ENCODE data around the gene BCHE. TPM values are rescaled to one million over a fixed set of nuclear protein-coding genes. Genes with fewer than 3 reads are reported as not detected.

The BCHE gene
- total and polyA plus RNA-seq, 2 donors (not counting 1 experiment from before 2014, with no cell fraction given): 5.8 to 34.7 TPM

DNA sequence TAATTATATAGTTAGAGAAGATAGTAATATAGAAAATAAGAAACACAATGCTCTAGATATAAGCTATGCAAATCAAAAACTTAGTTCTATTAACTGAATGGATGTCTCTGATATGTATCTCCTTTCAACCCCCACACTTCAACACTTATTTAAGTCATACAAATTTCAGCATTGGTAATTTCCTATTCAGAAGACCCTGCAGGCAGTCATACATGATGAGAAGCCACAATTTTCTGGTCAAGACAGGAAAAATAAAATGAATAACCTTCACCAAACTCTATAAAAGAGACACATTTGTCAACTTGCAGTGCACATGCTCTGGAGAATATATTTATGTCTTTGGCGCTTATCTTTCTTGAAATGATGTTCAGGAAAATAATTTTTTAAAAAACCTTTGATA is 578 bp upstream of the BCHE start:
- Histone ChIP-seq H3K4me3 (replicated peaks in 1 of 4; ENCODE audit: control extremely low read depth in 1 of 4, insufficient read depth in 1 of 4, low read depth in 3 of 4, low read length in 4 of 4) (no peak overlapping the region), H3K27me3 (ENCODE audit: control insufficient read depth, insufficient read depth, low read length) (no peaks in the 10 kb centered on the region), H3K9ac (ENCODE audit: insufficient read depth, low read length) (no peak overlapping the region), H3K4me2 (ENCODE audit: extremely low read depth, insufficient read depth, low read length) (no peak overlapping the region), H4K20me1 (ENCODE audit: control insufficient read depth, extremely low read depth, insufficient read depth, low read length) (no peaks in the 10 kb centered on the region), H2AFZ (ENCODE audit: low read length) (no peak overlapping the region), H3K36me3 (ENCODE audit: control insufficient read depth, insufficient read depth, low read length) (no peaks in the 10 kb centered on the region), H3K9me3 (ENCODE audit: control insufficient read depth, insufficient read depth, low read depth, low read length) (no peaks in the 10 kb centered on the region), H3K27ac (ENCODE audit: insufficient read depth, low read length) (no peak overlapping the region), H3K79me2 (ENCODE audit: control insufficient read depth, insufficient read depth, low read length) (no peaks in the 10 kb centered on the region), H3K4me1 (ENCODE audit: control insufficient read depth, extremely low read depth, insufficient read depth, low read length) (no peaks in the 10 kb centered on the region)
- no peak for DNase-seq (ENCODE audit: low read depth in 2 of 2)
- TF ChIP-seq EZH2 (IDR thresholded peaks at IDR 0.05; ENCODE audit: low read length, missing control alignments): no peak
- TF ChIP-seq, protein P1, sequence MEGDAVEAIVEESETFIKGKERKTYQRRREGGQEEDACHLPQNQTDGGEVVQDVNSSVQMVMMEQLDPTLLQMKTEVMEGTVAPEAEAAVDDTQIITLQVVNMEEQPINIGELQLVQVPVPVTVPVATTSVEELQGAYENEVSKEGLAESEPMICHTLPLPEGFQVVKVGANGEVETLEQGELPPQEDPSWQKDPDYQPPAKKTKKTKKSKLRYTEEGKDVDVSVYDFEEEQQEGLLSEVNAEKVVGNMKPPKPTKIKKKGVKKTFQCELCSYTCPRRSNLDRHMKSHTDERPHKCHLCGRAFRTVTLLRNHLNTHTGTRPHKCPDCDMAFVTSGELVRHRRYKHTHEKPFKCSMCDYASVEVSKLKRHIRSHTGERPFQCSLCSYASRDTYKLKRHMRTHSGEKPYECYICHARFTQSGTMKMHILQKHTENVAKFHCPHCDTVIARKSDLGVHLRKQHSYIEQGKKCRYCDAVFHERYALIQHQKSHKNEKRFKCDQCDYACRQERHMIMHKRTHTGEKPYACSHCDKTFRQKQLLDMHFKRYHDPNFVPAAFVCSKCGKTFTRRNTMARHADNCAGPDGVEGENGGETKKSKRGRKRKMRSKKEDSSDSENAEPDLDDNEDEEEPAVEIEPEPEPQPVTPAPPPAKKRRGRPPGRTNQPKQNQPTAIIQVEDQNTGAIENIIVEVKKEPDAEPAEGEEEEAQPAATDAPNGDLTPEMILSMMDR (conservative IDR thresholded peaks at IDR 0.05 in 1 of 2, IDR thresholded peaks at IDR 0.05 in 1 of 2; ENCODE audit: low read depth in 1 of 2, low read length in 2 of 2): no peak

DNA sequence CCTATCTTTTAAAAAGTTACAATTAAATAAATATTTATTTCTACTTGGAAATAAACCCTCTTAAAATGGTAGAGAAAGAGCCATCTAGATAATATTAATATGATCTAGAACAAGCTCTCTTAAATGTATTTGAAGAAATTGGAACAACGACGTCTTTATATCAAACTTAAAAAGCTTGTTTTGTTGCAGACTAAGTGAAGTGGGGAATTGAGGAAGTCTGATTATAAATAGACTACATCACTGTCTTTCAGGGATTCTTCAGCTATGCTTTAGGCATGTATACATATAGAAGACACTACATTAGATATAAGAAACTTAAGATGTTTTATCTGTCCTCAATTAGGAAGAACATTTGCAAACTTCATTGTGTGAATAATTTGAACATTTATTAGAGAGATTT is 1.8 kb downstream of the BCHE start:
- Histone ChIP-seq H2AFZ (ENCODE audit: low read length) (peak overlapping the region; percentile 32), H3K79me2 (ENCODE audit: control insufficient read depth, insufficient read depth, low read length) (no peaks in the 10 kb centered on the region), H4K20me1 (ENCODE audit: control insufficient read depth, extremely low read depth, insufficient read depth, low read length) (no peaks in the 10 kb centered on the region), H3K4me1 (ENCODE audit: control insufficient read depth, extremely low read depth, insufficient read depth, low read length) (no peaks in the 10 kb centered on the region), H3K4me2 (ENCODE audit: extremely low read depth, insufficient read depth, low read length) (peak overlapping the region; percentile 29), H3K4me3 (replicated peaks in 1 of 4; ENCODE audit: control extremely low read depth in 1 of 4, insufficient read depth in 1 of 4, low read depth in 3 of 4, low read length in 4 of 4) (peak overlapping the region in 3 of 4 experiments; percentile 8 to 73 (median 50)), H3K27me3 (ENCODE audit: control insufficient read depth, insufficient read depth, low read length) (no peaks in the 10 kb centered on the region), H3K9me3 (ENCODE audit: control insufficient read depth, insufficient read depth, low read depth, low read length) (no peaks in the 10 kb centered on the region), H3K9ac (ENCODE audit: insufficient read depth, low read length) (no peak overlapping the region), H3K27ac (ENCODE audit: insufficient read depth, low read length) (no peak overlapping the region), H3K36me3 (ENCODE audit: control insufficient read depth, insufficient read depth, low read length) (no peaks in the 10 kb centered on the region)
- TF ChIP-seq EZH2 (IDR thresholded peaks at IDR 0.05; ENCODE audit: low read length, missing control alignments): no peak
- TF ChIP-seq, protein P1 (conservative IDR thresholded peaks at IDR 0.05 in 1 of 2, IDR thresholded peaks at IDR 0.05 in 1 of 2; ENCODE audit: low read depth in 1 of 2, low read length in 2 of 2): no peak
- peak in 1 of 2 donors; percentile 17 for DNase-seq (ENCODE audit: low read depth in 2 of 2)

GRCh38 chr3:165830746-165831145 is 6.5 kb downstream of the BCHE start:
- Histone ChIP-seq H3K79me2 (ENCODE audit: control insufficient read depth, insufficient read depth, low read length) (no peaks in the 10 kb centered on the region), H3K36me3 (ENCODE audit: control insufficient read depth, insufficient read depth, low read length) (no peaks in the 10 kb centered on the region), H3K27ac (ENCODE audit: insufficient read depth, low read length) (no peak overlapping the region), H3K9ac (ENCODE audit: insufficient read depth, low read length) (no peak overlapping the region), H4K20me1 (ENCODE audit: control insufficient read depth, extremely low read depth, insufficient read depth, low read length) (no peaks in the 10 kb centered on the region), H3K27me3 (ENCODE audit: control insufficient read depth, insufficient read depth, low read length) (no peaks in the 10 kb centered on the region), H3K4me3 (replicated peaks in 1 of 4; ENCODE audit: control extremely low read depth in 1 of 4, insufficient read depth in 1 of 4, low read depth in 3 of 4, low read length in 4 of 4) (no peak overlapping the region), H2AFZ (ENCODE audit: low read length) (no peak overlapping the region), H3K9me3 (ENCODE audit: control insufficient read depth, insufficient read depth, low read depth, low read length) (no peaks in the 10 kb centered on the region), H3K4me2 (ENCODE audit: extremely low read depth, insufficient read depth, low read length) (no peak overlapping the region), H3K4me1 (ENCODE audit: control insufficient read depth, extremely low read depth, insufficient read depth, low read length) (no peaks in the 10 kb centered on the region)
- TF ChIP-seq, protein P1 (conservative IDR thresholded peaks at IDR 0.05 in 1 of 2, IDR thresholded peaks at IDR 0.05 in 1 of 2; ENCODE audit: low read depth in 1 of 2, low read length in 2 of 2): no peak
- no peak for TF ChIP-seq EZH2 (IDR thresholded peaks at IDR 0.05; ENCODE audit: low read length, missing control alignments)
- DNase-seq (ENCODE audit: low read depth in 2 of 2): no peak

Measured in fibroblast of lung (primary cell).